HAP-1 (cell line): ENCODE results near the gene SH3D21.

ENCODE experiments used
- DNase-seq, 2 experiments: peaks; one replicate each; pipeline ENCODE4 v3.0.0-alpha.2; 2016 to 2020; ENCODE audit warnings: low spot score in 2 of 2
- H3K27me3 ChIP-seq: fragments of 250-450 bp; sonication (Bioruptor Pico); 2 replicates; pipeline ENCODE4 v1.5.1; 2020; ENCODE audit warnings: low read depth, mild to moderate bottlenecking, moderate library complexity
- H3K36me3 ChIP-seq: fragments of 250-450 bp; sonication (Bioruptor Pico); replicated peaks from 2 replicates; pipeline ENCODE4 v1.5.1; 2020; ENCODE audit warnings: mild to moderate bottlenecking
- H3K4me1 ChIP-seq: fragments of 250-450 bp; sonication (Bioruptor Pico); 2 replicates; pipeline ENCODE4 v1.5.1; 2020; ENCODE audit warnings: mild to moderate bottlenecking
- H3K4me3 ChIP-seq: fragments of 250-450 bp; sonication (Bioruptor Pico); 2 replicates; pipeline ENCODE4 v1.5.1; 2020; ENCODE audit warnings: mild to moderate bottlenecking, moderate library complexity
- H3K9me3 ChIP-seq: fragments of 250-450 bp; sonication (Bioruptor Pico); 2 replicates; pipeline ENCODE4 v1.5.1; 2020; ENCODE audit warnings: mild to moderate bottlenecking, moderate library complexity
- in situ Hi-C: fragments of 300-500 bp; cut with MboI; formaldehyde crosslinking; loops from 3 replicates; pipeline ENCODE4 v1.14.3; 2020; ENCODE audit warnings: low sequenced_read_pairs, inconsistent platforms, mixed read lengths

SH3D21 gene

GRCh38 chr1:36327421-36328087, 21.4 kb downstream of the SH3D21 start:
- peaks cover 13% of the 10 kb centered on the region for H3K4me1 ChIP-seq
- H3K27me3 ChIP-seq: no peaks in the 10 kb centered on the region
- in situ Hi-C loops: no loop called here
- H3K36me3 ChIP-seq: no peaks in the 10 kb centered on the region
- H3K4me3 ChIP-seq: no peak overlapping the region
- no peak for DNase-seq
- H3K9me3 ChIP-seq: no peaks in the 10 kb centered on the region

GRCh38 chr1:36328088-36328480, 21.9 kb downstream of the SH3D21 start:
- Histone ChIP-seq H3K36me3 (no peaks in the 10 kb centered on the region), H3K4me1 (peaks cover 13% of the 10 kb centered on the region), H3K27me3 (no peaks in the 10 kb centered on the region), H3K4me3 (no peak overlapping the region), H3K9me3 (no peaks in the 10 kb centered on the region)
- in situ Hi-C loops: no loop called here
- no peak for DNase-seq

GRCh38 chr1:36328713-36329112, 22.5 kb downstream of the SH3D21 start:
- no peaks in the 10 kb centered on the region for H3K9me3 ChIP-seq
- no peak overlapping the region for H3K4me3 ChIP-seq
- no peaks in the 10 kb centered on the region for H3K36me3 ChIP-seq
- DNase-seq: peak in 1 of 2 experiments; percentile 45
- no peaks in the 10 kb centered on the region for H3K27me3 ChIP-seq
- peaks cover 13% of the 10 kb centered on the region for H3K4me1 ChIP-seq
- in situ Hi-C loops: no loop called here

GRCh38 chr1:36329817-36330216, 23.6 kb downstream of the SH3D21 start:
- in situ Hi-C loops: no loop called here
- Histone ChIP-seq H3K4me3 (no peak overlapping the region), H3K9me3 (no peaks in the 10 kb centered on the region), H3K27me3 (no peaks in the 10 kb centered on the region), H3K36me3 (no peaks in the 10 kb centered on the region), H3K4me1 (peaks cover 9% of the 10 kb centered on the region)
- no peak for DNase-seq

- no peaks in the 10 kb centered on the region for H3K27me3 ChIP-seq
Measured at GRCh38 chr1:36330940-36331339, 24.8 kb downstream of the SH3D21 start.

GRCh38 chr1:36337830-36338229, 31.7 kb downstream of the SH3D21 start:
- Histone ChIP-seq H3K4me3 (no peak overlapping the region), H3K27me3 (no peaks in the 10 kb centered on the region), H3K36me3 (no peaks in the 10 kb centered on the region), H3K9me3 (no peaks in the 10 kb centered on the region), H3K4me1 (no peaks in the 10 kb centered on the region)
- in situ Hi-C loops: no loop called here
- no peak for DNase-seq

More at GRCh38 chr1:36330940-36331339, 24.8 kb downstream of the SH3D21 start:
- no peaks in the 10 kb centered on the region for H3K9me3 ChIP-seq
- no peaks in the 10 kb centered on the region for H3K36me3 ChIP-seq
- peaks cover 9% of the 10 kb centered on the region for H3K4me1 ChIP-seq
- no peak for DNase-seq
- in situ Hi-C loops: no loop called here
- no peak overlapping the region for H3K4me3 ChIP-seq

GRCh38 chr1:36339215-36339614, 33.0 kb downstream of the SH3D21 start:
- no peaks in the 10 kb centered on the region; the same call in 1 of the 2 replicates for H3K36me3 ChIP-seq

GRCh38 chr1:36339615-36340014, 33.4 kb downstream of the SH3D21 start:
- H3K4me3 ChIP-seq: no peak overlapping the region
- no peaks in the 10 kb centered on the region; the same call in none of the 2 replicates for H3K36me3 ChIP-seq
- no peaks in the 10 kb centered on the region for H3K9me3 ChIP-seq
- H3K27me3 ChIP-seq: no peaks in the 10 kb centered on the region
- DNase-seq: no peak
- in situ Hi-C loops: no loop called here
- no peaks in the 10 kb centered on the region for H3K4me1 ChIP-seq

More at GRCh38 chr1:36339215-36339614, 33.0 kb downstream of the SH3D21 start:
- no peaks in the 10 kb centered on the region for H3K27me3 ChIP-seq
- DNase-seq: no peak
- H3K9me3 ChIP-seq: no peaks in the 10 kb centered on the region
- no peaks in the 10 kb centered on the region for H3K4me1 ChIP-seq
- H3K4me3 ChIP-seq: no peak overlapping the region
- in situ Hi-C loops: no loop called here

GRCh38 chr1:36341626-36342320, 35.6 kb downstream of the SH3D21 start:
- Histone ChIP-seq H3K4me1 (no peaks in the 10 kb centered on the region), H3K4me3 (no peak overlapping the region), H3K9me3 (no peaks in the 10 kb centered on the region), H3K36me3 (peaks cover 11% of the 10 kb centered on the region), H3K27me3 (no peaks in the 10 kb centered on the region)
- in situ Hi-C loops: no loop called here
- no peak for DNase-seq

GRCh38 chr1:36342426-36343185, 36.4 kb downstream of the SH3D21 start:
- in situ Hi-C loops: no loop called here
- no peaks in the 10 kb centered on the region for H3K9me3 ChIP-seq
- H3K36me3 ChIP-seq: peaks cover 11% of the 10 kb centered on the region
- peak in 1 of 2 experiments; percentile 49 for DNase-seq
- no peaks in the 10 kb centered on the region for H3K4me1 ChIP-seq
- H3K27me3 ChIP-seq: no peaks in the 10 kb centered on the region
- no peak overlapping the region for H3K4me3 ChIP-seq

- in situ Hi-C loops: no loop called here
- H3K27me3 ChIP-seq: no peaks in the 10 kb centered on the region
- peaks cover 21% of the 10 kb centered on the region for H3K36me3 ChIP-seq
- H3K4me1 ChIP-seq: no peaks in the 10 kb centered on the region
- no peak overlapping the region for H3K4me3 ChIP-seq
- no peak for DNase-seq
- no peaks in the 10 kb centered on the region for H3K9me3 ChIP-seq
Measured at GRCh38 chr1:36343651-36344394, 37.7 kb downstream of the SH3D21 start.

GRCh38 chr1:36344395-36344680, 38.2 kb downstream of the SH3D21 start:
- no peaks in the 10 kb centered on the region for H3K4me1 ChIP-seq
- in situ Hi-C loops: no loop called here
- DNase-seq: no peak
- peaks cover 22% of the 10 kb centered on the region for H3K36me3 ChIP-seq
- no peaks in the 10 kb centered on the region for H3K9me3 ChIP-seq
- no peaks in the 10 kb centered on the region for H3K27me3 ChIP-seq
- H3K4me3 ChIP-seq: no peak overlapping the region

- Histone ChIP-seq H3K4me1 (no peaks in the 10 kb centered on the region), H3K27me3 (no peaks in the 10 kb centered on the region), H3K9me3 (no peaks in the 10 kb centered on the region), H3K36me3 (peaks cover 22% of the 10 kb centered on the region), H3K4me3 (no peak overlapping the region)
- in situ Hi-C loops: no loop called here
- no peak for DNase-seq
Measured at GRCh38 chr1:36345353-36345752, 39.2 kb downstream of the SH3D21 start.
